Glutamatergic neuron (in vitro differentiated cells): ENCODE results near the gene KIF3C. TPM values are rescaled to one million over a fixed set of nuclear protein-coding genes. Genes with fewer than 3 reads are reported as not detected.
A peak's percentile ranks its signal among the peaks of the same experiment; 100 is the strongest.
"Not testable (repeated sequence)": the region's sequence is repeated elsewhere in the genome, so short reads cannot be mapped to it uniquely, and the experiment has no call there.

ENCODE experiments used
- DNase-seq: peaks from one replicate; pipeline ENCODE4 v3.0.0; 2022
- H3K27ac Mint-ChIP-seq: one replicate; pipeline ENCODE4 v1.8.0; 2020; ENCODE audit warnings: mild to moderate bottlenecking, mixed read lengths, inconsistent platforms; ENCODE audit not compliant: unreplicated experiment
- H3K27me3 Mint-ChIP-seq: one replicate; pipeline ENCODE4 v1.8.0; 2020; ENCODE audit warnings: mild to moderate bottlenecking, moderate library complexity, mixed read lengths, inconsistent platforms; ENCODE audit not compliant: unreplicated experiment
- H3K36me3 Mint-ChIP-seq: one replicate; pipeline ENCODE4 v1.8.0; 2020; ENCODE audit warnings: mild to moderate bottlenecking, mixed read lengths, inconsistent platforms; ENCODE audit not compliant: unreplicated experiment
- H3K4me1 Mint-ChIP-seq: one replicate; pipeline ENCODE4 v1.8.0; 2020; ENCODE audit warnings: mild to moderate bottlenecking, low read depth, mixed read lengths, inconsistent platforms; ENCODE audit not compliant: unreplicated experiment
- H3K4me3 Mint-ChIP-seq: one replicate; pipeline ENCODE4 v1.8.0; 2020; ENCODE audit warnings: mild to moderate bottlenecking, mixed read lengths, inconsistent platforms; ENCODE audit not compliant: unreplicated experiment
- H3K9me3 Mint-ChIP-seq: one replicate; pipeline ENCODE4 v1.8.0; 2020; ENCODE audit warnings: mild to moderate bottlenecking, moderate library complexity, mixed read lengths, inconsistent platforms; ENCODE audit not compliant: unreplicated experiment
- CTCF ChIP-seq: fragments of 200-600 bp; sonication (generic); IDR thresholded peaks from one replicate; pipeline ENCODE4 v1.5.0; 2021; ENCODE audit not compliant: partially characterized antibody, unreplicated experiment
- total RNA-seq: library from RNA; stranded (reverse); fragmentation: NEBNext Ultra II Directional; extraction: Animal tissue kit (Norgen Biotek cat#: 25700); gene quantifications from one replicate; pipeline ENCODE4 v1.2.1, GENCODE V29; 2021; ENCODE audit not compliant: unreplicated experiment

KIF3C gene
- total RNA-seq, 1 donor from 2014 or later = 210 TPM

- peaks cover 6% of the 10 kb centered on the region for H3K9me3 Mint-ChIP-seq
- peak; percentile 27 for DNase-seq
These were observed 36.1 kb upstream of the KIF3C start for GRCh38 chr2:26018184-26019055.

GRCh38 chr2:26017464-26018183 is 35.3 kb upstream of the KIF3C start:
- Mint-ChIP-seq H3K27ac (peak overlapping the region; percentile 81), H3K4me1 (peaks cover 10% of the 10 kb centered on the region), H3K27me3 (peaks cover 2% of the 10 kb centered on the region), H3K9me3 (peaks cover 6% of the 10 kb centered on the region), H3K36me3 (no peaks in the 10 kb centered on the region), H3K4me3 (no peak overlapping the region)
- no peak for TF ChIP-seq CTCF
- DNase-seq = no peak

More at GRCh38 chr2:26018184-26019055, 36.1 kb upstream of the KIF3C start:
- H3K36me3 Mint-ChIP-seq = no peaks in the 10 kb centered on the region
- H3K4me3 Mint-ChIP-seq = no peak overlapping the region
- H3K27ac Mint-ChIP-seq = peak overlapping the region; percentile 81
- H3K27me3 Mint-ChIP-seq = peaks cover 2% of the 10 kb centered on the region
- peaks cover 10% of the 10 kb centered on the region for H3K4me1 Mint-ChIP-seq
- no peak for TF ChIP-seq CTCF

- not testable (repeated sequence) for DNase-seq, H3K27ac Mint-ChIP-seq, H3K4me3 Mint-ChIP-seq, H3K27me3 Mint-ChIP-seq, H3K36me3 Mint-ChIP-seq, H3K9me3 Mint-ChIP-seq
- H3K4me1 Mint-ChIP-seq = peaks cover 10% of the 10 kb centered on the region
These were observed 34.4 kb upstream of the KIF3C start for GRCh38 chr2:26016706-26017045.

DNA sequence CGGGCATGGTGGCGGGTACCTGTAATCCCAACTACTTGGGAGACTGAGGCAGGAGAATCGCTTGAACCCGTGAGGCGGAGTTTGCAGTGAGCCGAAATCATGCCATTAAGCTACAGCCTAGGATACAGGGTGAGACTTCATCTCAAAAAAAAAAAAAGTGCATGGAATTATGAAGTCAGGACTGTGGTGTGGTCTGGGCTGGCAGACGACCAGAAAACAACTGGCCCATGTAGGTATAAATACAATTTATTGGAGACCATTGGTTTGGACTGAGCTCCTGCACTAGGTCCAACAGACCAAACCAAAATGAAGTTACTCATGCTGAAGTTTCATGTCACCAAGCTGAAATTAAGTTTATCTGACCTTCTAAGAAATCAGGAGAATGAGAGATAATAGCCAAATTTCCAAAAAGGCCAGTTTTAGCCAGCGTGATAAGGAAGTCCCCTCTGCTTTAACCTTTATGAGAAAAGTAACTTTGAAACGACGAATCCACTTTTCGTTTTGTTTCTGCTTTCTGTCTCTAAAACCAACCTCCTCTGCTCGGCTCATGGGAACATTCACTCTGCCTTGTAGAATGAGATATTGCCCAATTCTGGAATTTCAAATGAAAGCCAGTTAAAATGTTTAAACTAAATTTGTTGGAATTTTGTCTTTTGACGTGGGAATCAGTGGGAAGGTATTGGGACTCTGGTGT is 33.9 kb upstream of the KIF3C start:
- H3K4me3 Mint-ChIP-seq = no peak overlapping the region
- no peak for DNase-seq
- H3K27ac Mint-ChIP-seq = no peak overlapping the region
- H3K4me1 Mint-ChIP-seq = peaks cover 10% of the 10 kb centered on the region
- H3K36me3 Mint-ChIP-seq = no peaks in the 10 kb centered on the region
- peaks cover 2% of the 10 kb centered on the region for H3K27me3 Mint-ChIP-seq
- TF ChIP-seq CTCF = no peak
- peaks cover 6% of the 10 kb centered on the region for H3K9me3 Mint-ChIP-seq

GRCh38 chr2:26013668-26014067 is 31.4 kb upstream of the KIF3C start:
- peaks cover 5% of the 10 kb centered on the region for H3K36me3 Mint-ChIP-seq
- H3K4me1 Mint-ChIP-seq = peaks cover 10% of the 10 kb centered on the region
- peaks cover under 1% of the 10 kb centered on the region for H3K27me3 Mint-ChIP-seq
- no peak overlapping the region for H3K27ac Mint-ChIP-seq
- H3K4me3 Mint-ChIP-seq = no peak overlapping the region
- no peak for DNase-seq
- peaks cover 5% of the 10 kb centered on the region for H3K9me3 Mint-ChIP-seq
- TF ChIP-seq CTCF = no peak
